Nephron (organoid): ENCODE data around the gene ABHD18.
"Not testable (repeated sequence)": the region's sequence is repeated elsewhere in the genome, so short reads cannot be mapped to it uniquely, and the experiment has no call there.

Experiments
- H3K27ac Mint-ChIP-seq, 3 experiments: 2 replicates each; pipeline ENCODE4 v1.8.0; 2020; ENCODE audit warnings: mixed read lengths in 3 of 3, mild to moderate bottlenecking in 2 of 3, moderate library complexity in 1 of 3
- H3K27me3 Mint-ChIP-seq: 2 replicates; pipeline ENCODE4 v1.8.0; 2021; ENCODE audit warnings: low read depth, mild to moderate bottlenecking, moderate library complexity, mixed read lengths
- H3K36me3 Mint-ChIP-seq: 2 replicates; pipeline ENCODE4 v1.8.0; 2020; ENCODE audit warnings: low read depth, mixed read lengths
- H3K4me1 Mint-ChIP-seq: 2 replicates; pipeline ENCODE4 v1.8.0; 2020; ENCODE audit warnings: mixed read lengths
- H3K4me3 Mint-ChIP-seq, 3 experiments: 2 replicates each; pipeline ENCODE4 v1.8.0; 2020; ENCODE audit warnings: mild to moderate bottlenecking in 3 of 3, mixed read lengths in 3 of 3, moderate library complexity in 2 of 3
- H3K9me3 Mint-ChIP-seq: 2 replicates; pipeline ENCODE4 v1.8.0; 2020; ENCODE audit warnings: mixed read lengths
- TF ChIP-seq, protein P1 (sequence below), 3 experiments: fragments of 200-600 bp; sonication (generic); IDR thresholded peaks; one replicate each; pipeline ENCODE4 v1.5.0; 2021; ENCODE audit warnings: antibody characterized with exemption in 3 of 3; ENCODE audit not compliant: unreplicated experiment in 3 of 3

ABHD18 gene

GRCh38 chr4:128060121-128060698 lies 95.0 kb downstream of the ABHD18 start:
- Mint-ChIP-seq H3K4me3 (peak overlapping the region; percentile 89 to 93 (median 91)), H3K4me1 (peaks cover 5% of the 10 kb centered on the region), H3K9me3 (no peaks in the 10 kb centered on the region), H3K36me3 (no peaks in the 10 kb centered on the region), H3K27ac (peak overlapping the region; percentile 97 to 99 (median 98)), H3K27me3 (peaks cover 3% of the 10 kb centered on the region)
- TF ChIP-seq, protein P1, sequence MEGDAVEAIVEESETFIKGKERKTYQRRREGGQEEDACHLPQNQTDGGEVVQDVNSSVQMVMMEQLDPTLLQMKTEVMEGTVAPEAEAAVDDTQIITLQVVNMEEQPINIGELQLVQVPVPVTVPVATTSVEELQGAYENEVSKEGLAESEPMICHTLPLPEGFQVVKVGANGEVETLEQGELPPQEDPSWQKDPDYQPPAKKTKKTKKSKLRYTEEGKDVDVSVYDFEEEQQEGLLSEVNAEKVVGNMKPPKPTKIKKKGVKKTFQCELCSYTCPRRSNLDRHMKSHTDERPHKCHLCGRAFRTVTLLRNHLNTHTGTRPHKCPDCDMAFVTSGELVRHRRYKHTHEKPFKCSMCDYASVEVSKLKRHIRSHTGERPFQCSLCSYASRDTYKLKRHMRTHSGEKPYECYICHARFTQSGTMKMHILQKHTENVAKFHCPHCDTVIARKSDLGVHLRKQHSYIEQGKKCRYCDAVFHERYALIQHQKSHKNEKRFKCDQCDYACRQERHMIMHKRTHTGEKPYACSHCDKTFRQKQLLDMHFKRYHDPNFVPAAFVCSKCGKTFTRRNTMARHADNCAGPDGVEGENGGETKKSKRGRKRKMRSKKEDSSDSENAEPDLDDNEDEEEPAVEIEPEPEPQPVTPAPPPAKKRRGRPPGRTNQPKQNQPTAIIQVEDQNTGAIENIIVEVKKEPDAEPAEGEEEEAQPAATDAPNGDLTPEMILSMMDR (IDR thresholded peaks at IDR 0.05; ENCODE audit: unreplicated experiment in 3 of 3), result no peak

DNA sequence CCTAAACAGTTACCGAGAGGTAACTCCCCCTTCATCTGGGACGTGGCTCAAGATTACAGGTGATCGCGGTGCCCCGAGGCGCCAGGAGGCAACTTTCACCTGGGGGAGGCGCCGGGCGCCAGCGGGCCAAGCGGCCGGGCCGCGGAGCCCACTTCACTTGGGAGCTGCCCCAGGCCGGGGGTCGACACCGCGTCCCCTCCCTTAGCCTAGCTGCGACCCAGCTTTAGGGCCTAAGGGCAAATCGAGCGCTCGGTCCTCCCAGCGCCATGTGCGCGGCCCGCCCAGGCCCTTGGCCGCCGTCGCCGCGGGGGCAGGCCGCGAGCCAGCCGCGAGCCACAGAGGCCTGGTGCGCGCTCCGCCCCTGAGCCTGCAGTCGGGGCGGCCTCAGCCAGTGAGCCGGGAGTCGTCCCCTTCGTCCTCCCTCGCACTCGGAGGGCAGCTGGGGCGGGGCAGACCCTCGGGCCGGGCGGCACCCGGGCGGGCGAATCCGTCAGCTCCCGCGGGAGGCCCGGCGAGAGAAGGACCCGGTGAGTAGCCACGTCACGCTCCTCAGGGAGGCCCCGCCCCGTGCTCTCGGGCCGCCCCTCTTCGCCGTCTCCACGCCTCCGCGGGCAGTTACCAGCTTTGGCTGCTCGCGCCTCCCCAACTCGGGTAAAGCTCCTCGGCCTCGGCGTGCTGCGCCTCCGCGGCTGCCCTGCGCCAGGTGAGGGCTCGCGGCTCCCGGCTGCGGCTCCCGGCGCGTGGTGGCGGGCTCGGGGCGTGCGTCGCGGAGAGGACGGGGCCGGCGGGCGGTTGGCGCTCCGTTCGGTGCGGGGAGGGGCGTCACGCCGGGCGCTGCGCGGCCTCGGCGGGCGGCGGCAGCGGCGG lies 95.7 kb downstream of the ABHD18 start, which contains the start of gene LARP1B:
Gene LARP1B (plus strand): TSS at position 614 of the 867 bp plus-strand sequence. CDS start 13,640 bp downstream, outside the sequence.
- no peaks in the 10 kb centered on the region for H3K9me3 Mint-ChIP-seq
- peaks cover 5% of the 10 kb centered on the region for H3K4me1 Mint-ChIP-seq
- H3K27ac Mint-ChIP-seq, result peak within 1 kb of the TSS; percentile 97 to 99 (median 98)
- TF ChIP-seq, protein P1 (IDR thresholded peaks at IDR 0.05; ENCODE audit: unreplicated experiment in 3 of 3), result no peak
- no peaks in the 10 kb centered on the region for H3K36me3 Mint-ChIP-seq
- peak within 1 kb of the TSS; percentile 91 to 97 (median 96) for H3K4me3 Mint-ChIP-seq
- H3K27me3 Mint-ChIP-seq, result peaks cover 3% of the 10 kb centered on the region

- no peaks in the 10 kb centered on the region for H3K9me3 Mint-ChIP-seq
- H3K27me3 Mint-ChIP-seq, result peaks cover 3% of the 10 kb centered on the region
- H3K36me3 Mint-ChIP-seq, result no peaks in the 10 kb centered on the region
- peak overlapping the region; percentile 91 to 97 (median 96) for H3K4me3 Mint-ChIP-seq
- peak overlapping the region; percentile 78 to 92 (median 90) for H3K27ac Mint-ChIP-seq
- TF ChIP-seq, protein P1 (IDR thresholded peaks at IDR 0.05; ENCODE audit: unreplicated experiment in 3 of 3), result no peak
- peaks cover 5% of the 10 kb centered on the region for H3K4me1 Mint-ChIP-seq
These were observed 96.6 kb downstream of the ABHD18 start for GRCh38 chr4:128061566-128062536.

DNA sequence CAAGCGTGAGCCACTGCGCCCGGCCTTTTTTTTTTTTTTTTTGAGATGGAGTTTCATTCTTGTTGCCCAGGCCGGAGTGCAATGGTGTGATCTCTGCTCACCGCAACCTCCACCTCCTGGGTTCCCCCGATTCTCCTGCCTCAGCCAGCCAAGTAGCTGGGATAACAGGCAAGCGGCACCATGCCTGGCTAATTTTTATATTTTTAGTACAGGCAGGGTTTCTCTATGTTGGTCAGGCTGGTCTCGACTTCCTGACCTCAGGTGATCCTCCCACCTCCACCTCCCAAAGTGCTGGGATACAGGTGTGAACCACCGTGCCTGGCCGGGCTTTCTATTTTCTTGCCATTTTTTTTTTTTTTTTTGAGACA lies 101.2 kb downstream of the ABHD18 start:
- H3K36me3 Mint-ChIP-seq, H3K27ac Mint-ChIP-seq, H3K9me3 Mint-ChIP-seq, H3K4me1 Mint-ChIP-seq, H3K4me3 Mint-ChIP-seq, H3K27me3 Mint-ChIP-seq: not testable (repeated sequence)

DNA sequence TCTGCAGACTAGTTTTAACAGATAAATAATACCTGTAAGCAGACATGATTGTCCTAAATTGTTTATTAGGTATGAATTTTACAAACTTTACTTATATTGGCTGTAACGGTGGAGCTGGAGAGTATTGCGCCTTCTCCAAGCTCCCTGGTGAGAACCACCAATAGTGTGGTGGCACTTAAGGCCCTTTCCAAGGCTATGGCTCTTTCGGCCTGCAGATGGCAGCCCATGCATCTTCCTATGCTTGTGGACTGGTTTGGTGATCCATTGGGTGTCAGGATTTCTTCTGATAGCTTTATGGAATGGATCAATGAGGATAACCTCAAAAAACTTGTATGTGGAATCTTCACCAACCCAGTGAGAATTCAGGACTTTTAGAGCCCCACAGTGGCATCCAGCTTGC lies 103.7 kb downstream of the ABHD18 start:
- Mint-ChIP-seq H3K9me3 (no peaks in the 10 kb centered on the region), H3K4me3 (no peak overlapping the region), H3K27me3 (no peaks in the 10 kb centered on the region), H3K36me3 (peaks cover 4% of the 10 kb centered on the region), H3K27ac (no peak overlapping the region), H3K4me1 (no peaks in the 10 kb centered on the region)
- TF ChIP-seq, protein P1 (IDR thresholded peaks at IDR 0.05; ENCODE audit: unreplicated experiment in 3 of 3), result no peak

DNA sequence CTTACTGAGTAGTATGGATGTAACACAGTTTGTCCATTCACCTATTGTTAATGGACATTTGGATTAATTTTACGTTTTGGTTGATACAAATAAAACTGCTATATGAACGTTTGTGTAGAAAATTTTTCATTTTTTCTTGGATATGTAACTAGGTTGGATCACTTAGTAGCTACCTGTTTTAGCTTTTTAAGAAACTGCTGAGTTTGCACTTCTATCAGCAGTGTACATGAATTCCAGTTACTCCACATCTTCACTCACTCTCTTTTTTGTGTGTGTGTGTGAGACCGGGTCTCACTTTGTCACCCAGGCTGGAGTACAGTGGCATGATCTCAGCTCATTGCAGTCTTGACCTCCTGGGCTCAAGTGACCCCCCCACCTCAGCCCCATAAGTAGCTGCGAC lies 111.3 kb downstream of the ABHD18 start:
- TF ChIP-seq, protein P1 (IDR thresholded peaks at IDR 0.05; ENCODE audit: unreplicated experiment in 3 of 3), result no peak
- Mint-ChIP-seq H3K36me3 (peaks cover 51% of the 10 kb centered on the region), H3K9me3 (no peaks in the 10 kb centered on the region), H3K4me3 (no peak overlapping the region), H3K27ac (no peak overlapping the region), H3K27me3 (no peaks in the 10 kb centered on the region), H3K4me1 (no peaks in the 10 kb centered on the region)
